Astrocyte of the hippocampus (primary cell): Measurements from ENCODE around the gene NDEL1.

Experiments
- DNase-seq: peaks from one replicate; pipeline ENCODE4 v3.0.0; 2011; ENCODE audit warnings: low read depth, low spot score

NDEL1 gene

GRCh38 chr17:8413938-8414337 lies 21.7 kb upstream of the NDEL1 start:
- DNase-seq, result no peak

GRCh38 chr17:8417806-8418205 lies 17.9 kb upstream of the NDEL1 start:
- no peak for DNase-seq

GRCh38 chr17:8418471-8418870 lies 17.2 kb upstream of the NDEL1 start:
- no peak for DNase-seq

GRCh38 chr17:8419305-8419704 lies 16.4 kb upstream of the NDEL1 start:
- DNase-seq, result no peak

- peak; percentile 57 for DNase-seq
These were observed 15.4 kb upstream of the NDEL1 start for GRCh38 chr17:8420041-8420934.

- no peak for DNase-seq
These were observed 14.1 kb upstream of the NDEL1 start for GRCh38 chr17:8421571-8421970.

GRCh38 chr17:8426094-8426720 lies 9.5 kb upstream of the NDEL1 start:
- DNase-seq, result no peak

GRCh38 chr17:8426802-8427201 lies 8.9 kb upstream of the NDEL1 start:
- no peak for DNase-seq

- DNase-seq, result peak; percentile 84
These were observed 4.7 kb upstream of the NDEL1 start for GRCh38 chr17:8430966-8431365.

- peak; percentile 76 for DNase-seq
These were observed 622 bp downstream of the NDEL1 start for GRCh38 chr17:8436169-8436843.

- peak; percentile 30 for DNase-seq
These were observed 1.1 kb downstream of the NDEL1 start for GRCh38 chr17:8436844-8437171.

- DNase-seq, result no peak
These were observed 2.8 kb downstream of the NDEL1 start for GRCh38 chr17:8438441-8438840.

GRCh38 chr17:8439681-8440080 lies 4.0 kb downstream of the NDEL1 start:
- DNase-seq, result no peak

- DNase-seq, result no peak
These were observed 6.0 kb downstream of the NDEL1 start for GRCh38 chr17:8441690-8442089.

- no peak for DNase-seq
These were observed 6.6 kb downstream of the NDEL1 start for GRCh38 chr17:8442310-8442709.

GRCh38 chr17:8443756-8444155 lies 8.1 kb downstream of the NDEL1 start:
- no peak for DNase-seq

GRCh38 chr17:8444494-8444893 lies 8.8 kb downstream of the NDEL1 start:
- DNase-seq, result no peak

GRCh38 chr17:8445536-8445935 lies 9.9 kb downstream of the NDEL1 start:
- no peak for DNase-seq

GRCh38 chr17:8447799-8448198 lies 12.1 kb downstream of the NDEL1 start:
- no peak for DNase-seq

- DNase-seq, result no peak
These were observed 12.6 kb downstream of the NDEL1 start for GRCh38 chr17:8448310-8448709.

- DNase-seq, result no peak
These were observed 16.4 kb downstream of the NDEL1 start for GRCh38 chr17:8451933-8452614.

- DNase-seq, result no peak
These were observed 17.6 kb downstream of the NDEL1 start for GRCh38 chr17:8453326-8453725.
